Right lung (tissue), 5 donors: ENCODE results near the gene RAPGEF4. TPM values are rescaled to one million over a fixed set of nuclear protein-coding genes. Genes with fewer than 3 reads are reported as not detected.

Experiments used
- DNase-seq, 2 donors: peaks; one replicate each; pipeline ENCODE4 v3.0.0-alpha.2; 2013
- polyA plus RNA-seq, 5 donors: library from polyadenylated mRNA; unstranded; fragments of 120-200 nt; gene quantifications; one replicate each; pipeline versions ENCODE4 v1.2.1 to v1.2.3, GENCODE V29; 2013; ENCODE audit warnings: inconsistent platforms in 1 of 5, low replicate concordance in 1 of 5; ENCODE audit not compliant: insufficient read length in 5 of 5, insufficient read depth in 1 of 5

Gene RAPGEF4
- polyA plus RNA-seq, 5 donors, result 8.4 to 17.8 (median 12.6) TPM

GRCh38 chr2:172996387-172996961, 260.8 kb downstream of the RAPGEF4 start:
- DNase-seq, result no peak

GRCh38 chr2:172997031-172997430, 261.4 kb downstream of the RAPGEF4 start:
- DNase-seq, result no peak

- DNase-seq, result no peak
These were observed 263.1 kb downstream of the RAPGEF4 start for GRCh38 chr2:172998547-172999272.

- DNase-seq, result no peak
These were observed 264.2 kb downstream of the RAPGEF4 start for GRCh38 chr2:172999641-173000386.

GRCh38 chr2:173001664-173002604, 266.3 kb downstream of the RAPGEF4 start:
- DNase-seq, result no peak

DNA sequence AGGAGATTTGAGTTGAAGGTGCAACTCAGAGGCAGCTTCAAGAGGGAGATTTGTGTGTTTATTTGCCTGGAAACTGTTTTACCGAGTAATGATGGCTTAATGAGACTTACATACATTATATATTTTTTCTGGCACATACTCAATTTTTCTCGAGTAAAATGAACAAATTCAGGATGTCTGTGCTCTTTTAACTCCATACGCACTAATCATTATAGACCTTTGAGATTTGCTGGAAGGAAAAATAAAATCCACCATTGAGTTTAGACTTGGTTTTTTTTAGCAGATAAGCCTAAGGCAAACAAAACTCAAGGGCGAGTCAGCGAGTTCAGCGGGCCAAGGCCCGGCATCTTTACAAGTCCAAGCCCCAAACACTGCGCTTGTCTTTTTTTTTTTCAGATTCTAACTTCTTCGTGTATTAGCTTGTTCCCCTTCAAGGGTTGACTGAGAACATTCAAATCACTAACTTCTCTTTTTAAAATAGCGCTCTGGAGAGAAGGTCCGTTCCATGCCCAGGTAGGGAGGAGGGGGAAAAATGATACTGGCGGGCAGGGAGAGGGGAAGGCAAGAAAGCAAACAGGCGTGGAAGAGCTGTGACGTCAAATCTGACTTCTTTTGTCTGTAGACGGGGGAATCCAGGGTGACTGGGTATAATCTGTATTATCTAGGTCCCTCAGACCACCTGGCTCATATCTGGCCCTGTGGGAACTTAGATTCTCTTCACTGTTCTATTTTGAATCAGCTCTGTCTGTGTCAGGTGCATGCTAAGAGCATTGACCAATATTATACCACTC, 267.3 kb downstream of the RAPGEF4 start:
- no peak for DNase-seq

DNA sequence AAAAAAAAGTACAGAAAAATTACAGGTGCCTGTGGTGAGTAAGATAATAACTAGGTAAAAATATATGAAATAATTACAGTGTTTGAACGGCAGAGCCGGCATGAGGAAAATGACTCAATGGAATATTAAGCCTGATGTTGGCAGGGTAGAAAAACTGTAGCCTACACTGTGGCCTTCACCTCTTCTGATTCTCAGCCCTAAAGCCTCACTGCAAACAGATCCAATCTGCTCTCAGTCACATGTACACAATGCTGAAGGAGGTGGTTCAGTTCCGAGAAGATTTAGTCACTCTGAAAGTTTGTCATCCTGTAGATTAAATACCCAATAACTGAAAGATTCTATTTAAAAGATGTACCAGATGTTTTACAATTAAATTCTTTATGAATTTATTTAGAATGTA, 273.1 kb downstream of the RAPGEF4 start:
- DNase-seq, result no peak

- DNase-seq, result no peak
These were observed 274.6 kb downstream of the RAPGEF4 start for GRCh38 chr2:173010233-173010632.

- DNase-seq, result no peak
These were observed 280.8 kb downstream of the RAPGEF4 start for GRCh38 chr2:173016451-173016850.

DNA sequence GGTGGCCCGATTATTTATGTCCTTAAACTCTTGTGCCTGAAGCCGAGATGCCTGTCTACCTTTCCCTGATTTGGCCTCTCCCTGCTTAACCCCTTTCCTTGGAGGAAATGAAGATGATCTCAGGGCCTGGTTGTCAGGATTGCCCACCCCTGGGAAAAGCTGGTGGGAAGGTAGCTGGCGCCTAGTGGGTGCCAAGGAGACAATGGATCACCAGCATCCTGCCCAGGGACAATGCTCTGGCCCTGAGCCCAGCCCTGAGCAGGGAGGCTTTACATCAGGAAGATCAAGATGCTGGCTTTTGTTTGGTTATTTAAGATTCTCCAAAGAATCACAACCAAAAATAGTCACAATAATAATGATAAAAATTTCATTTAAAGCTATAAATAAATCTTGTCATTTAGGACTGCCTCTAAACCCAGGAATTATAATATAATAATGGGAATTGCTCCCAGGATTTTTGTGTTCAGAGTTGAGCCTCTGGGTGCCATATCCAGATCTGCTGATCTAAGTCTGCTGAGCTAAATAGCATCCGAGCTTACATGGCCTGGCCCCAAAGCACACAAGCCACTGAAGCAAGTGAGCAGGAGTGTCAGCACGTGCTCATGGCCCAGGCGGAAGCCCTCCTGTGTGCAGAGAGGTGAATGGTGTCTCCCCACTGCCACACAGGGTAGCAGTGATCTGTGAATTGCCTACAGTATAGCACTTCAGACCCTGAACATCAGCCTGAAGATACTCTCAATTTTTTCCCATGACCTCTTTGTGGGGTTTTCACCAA, 282.2 kb downstream of the RAPGEF4 start:
- no peak for DNase-seq

DNA sequence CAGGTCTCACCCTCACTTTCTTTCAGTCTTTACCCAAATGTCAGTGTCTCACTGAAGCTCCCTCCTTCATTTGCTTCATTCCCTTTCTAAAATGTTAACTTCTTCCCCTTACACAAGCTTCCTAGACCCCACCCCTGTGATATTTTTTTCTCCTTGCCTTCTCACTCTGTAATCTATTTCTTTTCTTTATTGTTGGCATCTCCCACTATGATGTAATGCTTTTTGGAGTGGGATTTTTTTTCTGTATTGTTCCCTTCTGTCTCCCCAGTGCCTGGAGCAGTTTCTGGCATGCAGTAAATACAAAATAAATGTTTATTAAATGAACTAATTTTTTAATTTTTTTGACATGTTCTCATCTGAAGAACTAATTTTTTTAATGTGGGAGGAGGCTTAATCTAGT, 284.1 kb downstream of the RAPGEF4 start:
- no peak for DNase-seq

GRCh38 chr2:173021939-173022371, 286.3 kb downstream of the RAPGEF4 start:
- DNase-seq, result peak in 1 of 2 donors; percentile 11

DNA sequence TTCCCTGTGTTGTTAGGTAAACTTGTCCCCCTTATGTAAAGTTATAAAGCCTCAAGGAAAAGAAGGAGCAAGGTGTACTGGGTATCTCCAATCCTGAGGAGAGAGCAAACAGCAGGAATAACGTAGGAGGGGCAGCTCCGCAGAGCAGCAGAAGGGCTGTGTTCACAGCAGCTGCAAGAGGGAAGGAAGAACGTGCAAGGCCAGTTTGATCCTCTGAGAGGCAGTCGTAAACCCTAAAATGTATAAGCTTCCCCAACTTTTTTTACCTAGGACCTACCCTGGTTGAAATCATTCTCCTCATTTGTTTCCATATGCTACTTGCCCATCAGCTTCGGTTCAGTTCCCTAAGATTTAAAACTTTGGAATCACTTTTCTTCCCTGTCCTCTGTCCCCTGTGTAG, 288.1 kb downstream of the RAPGEF4 start:
- no peak for DNase-seq

DNA sequence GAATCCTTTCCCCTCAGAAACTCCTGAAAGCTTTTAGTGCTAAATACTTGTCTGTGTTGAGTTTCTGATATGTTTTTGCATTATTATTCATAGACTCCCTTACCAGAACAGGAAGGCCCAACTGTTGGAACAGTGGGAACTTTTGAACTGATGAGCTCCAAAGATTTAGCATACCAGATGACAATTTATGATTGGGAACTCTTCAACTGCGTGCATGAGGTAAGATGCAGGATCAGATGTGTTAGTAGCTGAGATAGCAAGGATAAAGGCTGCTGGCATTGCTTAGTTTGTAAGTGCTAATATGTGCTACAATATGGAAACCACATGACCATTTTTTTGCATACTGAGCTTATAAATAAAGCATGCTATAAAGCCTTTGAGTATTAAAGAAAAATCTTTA, 290.8 kb downstream of the RAPGEF4 start:
- DNase-seq, result no peak

DNA sequence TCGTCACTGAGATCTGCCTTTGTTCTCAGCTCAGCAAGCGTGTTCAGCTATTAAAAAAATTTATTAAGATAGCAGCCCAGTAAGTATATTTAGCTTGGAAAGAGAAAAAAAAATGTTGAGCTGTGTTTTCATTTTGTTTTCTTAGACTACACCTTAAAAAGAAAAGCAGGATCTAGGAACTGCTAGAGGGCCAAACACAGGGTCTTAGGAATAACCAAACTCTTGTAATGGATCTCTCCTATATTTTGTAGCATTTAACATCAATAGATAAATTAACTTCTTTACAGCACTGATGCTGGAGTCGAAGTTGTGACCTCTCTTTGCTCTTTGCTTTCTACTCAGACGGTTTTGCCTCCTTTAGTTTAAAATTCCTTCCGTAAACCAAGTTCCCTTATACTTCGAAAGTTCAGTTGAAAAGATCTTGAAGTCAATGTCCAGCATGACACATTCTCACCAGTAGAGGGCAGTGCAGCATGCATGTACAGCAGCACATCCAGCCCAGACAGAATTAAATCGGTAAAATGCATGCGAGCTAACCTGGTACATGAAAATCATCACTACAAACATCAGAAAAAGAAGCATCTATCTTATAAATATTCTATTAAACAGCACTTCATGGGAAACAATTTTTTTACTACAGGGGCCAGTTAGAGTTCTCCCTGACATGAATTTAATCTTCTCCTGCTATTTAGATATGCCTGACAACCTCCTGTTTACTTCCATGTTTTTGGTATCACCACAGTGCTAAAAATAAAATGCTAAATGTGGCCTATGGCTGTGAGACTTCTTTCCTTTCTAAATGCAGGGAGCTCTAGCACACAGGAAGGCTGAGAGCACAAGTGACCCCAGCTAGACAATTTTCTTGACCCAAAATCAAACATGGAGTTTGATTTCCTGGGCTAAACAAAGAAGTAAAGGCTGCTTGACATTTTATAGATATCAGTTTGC, 291.8 kb downstream of the RAPGEF4 start:
- peak; percentile 79 to 86 for DNase-seq

DNA sequence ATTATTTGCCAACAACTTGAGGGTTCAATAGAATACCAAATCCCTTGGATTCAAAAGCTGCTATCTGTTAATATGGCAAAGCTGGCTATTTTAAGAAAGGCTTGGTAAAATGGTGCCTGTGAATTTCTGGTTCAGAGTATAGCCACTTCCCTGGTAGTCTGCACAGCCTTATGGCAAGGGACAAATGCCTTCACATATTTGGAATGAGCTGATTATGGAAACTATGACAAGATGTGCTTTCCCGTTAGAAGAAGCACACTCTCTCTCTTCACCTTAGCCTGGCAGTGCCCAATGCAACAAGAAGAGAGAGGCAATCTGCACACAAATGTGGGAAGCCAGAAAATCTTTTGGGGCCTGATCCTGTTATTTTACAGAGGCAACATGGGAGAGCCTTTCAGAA, 292.5 kb downstream of the RAPGEF4 start:
- no peak for DNase-seq

DNA sequence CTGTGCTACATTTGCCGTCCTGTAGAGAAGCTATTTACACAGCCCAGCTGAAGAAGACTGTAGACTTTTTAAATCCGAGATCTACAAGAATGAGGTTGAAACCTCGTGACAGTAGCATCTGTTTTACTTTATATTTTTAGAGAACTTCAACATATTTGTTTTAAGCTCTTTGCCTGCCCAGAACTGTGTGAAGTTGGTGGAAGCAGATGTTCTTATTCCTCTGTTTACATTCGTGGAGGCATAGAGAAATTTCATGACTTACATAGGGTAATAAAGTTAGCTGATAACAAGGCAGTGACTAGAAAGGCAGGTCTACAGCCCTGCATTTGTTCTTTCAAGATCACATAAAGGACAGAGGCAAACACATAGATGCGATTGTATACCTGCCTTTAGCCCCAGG, 293.0 kb downstream of the RAPGEF4 start:
- peak in 1 of 2 donors; percentile 42 for DNase-seq

DNA sequence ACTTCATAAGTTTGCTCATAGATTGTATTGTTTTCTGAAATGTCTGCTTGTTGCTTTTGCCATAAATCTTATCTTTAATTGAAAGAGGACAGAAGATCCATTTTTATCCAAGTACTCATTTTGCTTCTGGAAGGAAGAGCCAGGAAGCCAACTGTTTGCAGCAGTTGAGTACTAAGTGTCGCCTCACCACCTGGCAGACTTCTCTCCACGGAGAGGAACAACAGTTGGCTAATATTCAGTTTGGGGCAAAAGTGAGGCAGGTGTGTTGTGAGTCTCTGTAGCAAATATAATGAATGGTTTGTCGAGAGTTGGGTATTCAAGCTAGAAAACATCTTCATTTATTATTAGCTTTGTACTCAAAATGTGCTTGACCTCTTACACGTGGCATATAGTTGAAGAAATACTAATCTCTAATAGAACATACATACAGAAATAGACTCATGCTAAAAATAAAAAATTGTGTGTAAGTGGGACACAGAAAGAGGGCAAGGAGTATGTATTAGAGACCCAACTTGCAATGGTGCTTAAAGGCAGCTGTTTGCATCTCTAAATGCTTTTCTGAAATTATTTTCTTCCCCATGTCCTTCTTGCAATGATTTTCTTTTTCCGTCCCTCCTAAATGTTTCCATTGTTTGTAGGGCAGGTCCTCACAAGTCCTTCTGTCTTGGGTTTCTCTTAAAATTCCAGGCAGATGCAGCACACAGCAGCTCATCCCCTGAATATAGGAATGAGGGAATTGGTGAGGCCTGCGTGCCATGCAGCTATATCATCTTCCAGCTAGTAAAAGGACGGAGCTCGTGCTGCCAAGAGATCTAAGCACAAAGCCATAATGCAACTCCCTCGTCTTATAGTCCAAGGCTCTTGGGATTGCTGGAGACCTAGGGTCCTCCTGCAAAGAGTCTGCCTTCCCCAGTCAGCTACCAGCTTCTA, 295.2 kb downstream of the RAPGEF4 start:
- no peak for DNase-seq
